Heart left ventricle (tissue), 13 donors: Measurements from ENCODE around the gene TMEM147.

Source experiments
- CTCF ChIP-seq, 12 donors: fragments of 200-600 bp; sonication (generic) in 4 of 12; IDR thresholded peaks; one replicate each; pipeline versions ENCODE4 v1.5.0 to v1.8.0; 2018 to 2022; ENCODE audit warnings: antibody characterized with exemption in 12 of 12, mild to moderate bottlenecking in 5 of 12
- POLR2A ChIP-seq, 2 donors: fragments of 450-650 bp; IDR thresholded peaks; one replicate each; pipeline ENCODE4 v1.6.1; 2017; ENCODE audit warnings: antibody characterized with exemption in 2 of 2, mild to moderate bottlenecking in 2 of 2, moderate library complexity in 2 of 2
- donor health status: ischemic (EF 13 %, LVEDD 7.1; RV severe dilation, severe dysfunction).
- donor health status: DM: no; HTN: yes; CAD: no.
- donor health status: DM: no; HTN: no; CAD: no.
- donor health status: ischemic (EF 25% LVEDD 6.9; RV normal size, moderate dysfunction).
- donor health status: ischemic (EF 25% LVEDD 5.7; RV mildly dilated, moderate dysfunction).
- donor health status: ischemic (EF 35%, LVEDD 5.7; RV mildly dilated, moderate dysfunction).
- donor health status: nonischemic (EF 11% LVEDD 7.7; RV severe dilation, severe dysfunction).
- donor health status: DM: yes; HTN: yes; CAD: no.
- donor health status: PGD.
- donor health status: ischemic (EF 29% LVEDD 5.4; RV normal size, mild dysfunction).
- donor health status: nonischemic (EF 23%, LVEDD 6.1; RV moderate dilation, normal function).

GRCh38 chr19:35524181-35524837, 21.1 kb upstream of the TMEM147 start:
- TF ChIP-seq CTCF (IDR thresholded peaks at IDR 0.05) (no peak), POLR2A (IDR thresholded peaks at IDR 0.05) (no peak)
